Lower leg skin (tissue), 3 donors: ENCODE measurements around the gene CHD3.

Experiments used
- CTCF ChIP-seq, 3 donors: fragments of 450-650 bp; IDR thresholded peaks; one replicate each; pipeline ENCODE4 v1.5.1; 2016; ENCODE audit warnings: antibody characterized with exemption in 3 of 3, mild to moderate bottlenecking in 3 of 3, moderate library complexity in 2 of 3
- POLR2A ChIP-seq, 2 donors: fragments of 450-650 bp; IDR thresholded peaks; one replicate each; pipeline ENCODE4 v1.6.1; 2016 to 2017; ENCODE audit warnings: antibody characterized with exemption in 2 of 2, mild to moderate bottlenecking in 1 of 2, moderate library complexity in 1 of 2

- no peak for TF ChIP-seq POLR2A (IDR thresholded peaks at IDR 0.05)
- TF ChIP-seq CTCF (IDR thresholded peaks at IDR 0.05) = no peak
These were observed 52.2 kb downstream of the CHD3 start for GRCh38 chr17:7940743-7941142.
